Mesenchymal stem cell (in vitro differentiated cells and primary cell): ENCODE results near the gene ABHD12B.

Source experiments
- DNase-seq: peaks from one replicate; pipeline ENCODE4 v3.0.0-alpha.2; 2013
- H2AFZ ChIP-seq: one replicate; pipeline ENCODE4 v1.6.1; 2013; ENCODE audit warnings: low read depth, mild to moderate bottlenecking, control low read depth, inconsistent platforms, low read length, moderate library complexity
- H2AK5ac ChIP-seq: 2 replicates; pipeline ENCODE4 v1.6.1; 2013; ENCODE audit warnings: low read length, moderate library complexity, mild to moderate bottlenecking, inconsistent platforms; ENCODE audit not compliant: severe bottlenecking
- H2BK120ac ChIP-seq: one replicate; pipeline ENCODE4 v1.6.1; 2013; ENCODE audit warnings: low read depth, mild to moderate bottlenecking, inconsistent platforms, low read length, moderate library complexity
- H2BK12ac ChIP-seq, 2 experiments: one replicate each; pipeline ENCODE4 v1.6.1; 2013; ENCODE audit warnings: inconsistent platforms in 2 of 2, low read length in 2 of 2, mild to moderate bottlenecking in 2 of 2, moderate library complexity in 2 of 2, control low read depth in 1 of 2
- H2BK15ac ChIP-seq: one replicate; pipeline ENCODE4 v1.6.1; 2013; ENCODE audit warnings: mild to moderate bottlenecking, low read depth, inconsistent platforms; ENCODE audit not compliant: poor library complexity, severe bottlenecking
- H2BK5ac ChIP-seq: 2 replicates; pipeline ENCODE4 v1.6.1; 2013; ENCODE audit warnings: low read depth, mild to moderate bottlenecking, low read length, control low read depth, inconsistent platforms; ENCODE audit not compliant: poor library complexity, severe bottlenecking
- H3K14ac ChIP-seq, 2 experiments: one replicate each; pipeline ENCODE4 v1.6.1; 2013; ENCODE audit warnings: inconsistent platforms in 2 of 2, low read length in 2 of 2, control low read depth in 1 of 2, mild to moderate bottlenecking in 1 of 2, moderate library complexity in 1 of 2
- H3K18ac ChIP-seq, 2 experiments: one replicate each; pipeline ENCODE4 v1.6.1; 2013; ENCODE audit warnings: inconsistent platforms in 2 of 2, low read length in 2 of 2, control low read depth in 1 of 2, low read depth in 1 of 2, mild to moderate bottlenecking in 1 of 2
- H3K23ac ChIP-seq, 2 experiments: one replicate each; pipeline ENCODE4 v1.6.1; 2013; ENCODE audit warnings: inconsistent platforms in 2 of 2, low read length in 2 of 2, mild to moderate bottlenecking in 2 of 2, moderate library complexity in 2 of 2, control low read depth in 1 of 2
- H3K27ac ChIP-seq: 2 replicates; pipeline ENCODE4 v1.5.1; 2013; ENCODE audit warnings: mild to moderate bottlenecking, moderate library complexity, low read length, control low read depth, inconsistent platforms; ENCODE audit not compliant: poor library complexity, severe bottlenecking
- H3K27me3 ChIP-seq, 2 experiments: 2 replicates each; pipeline versions ENCODE4 v1.6.1 to v1.7.0; 2013; ENCODE audit warnings: low read length in 2 of 2, mild to moderate bottlenecking in 2 of 2, moderate library complexity in 2 of 2, control low read depth in 1 of 2, inconsistent platforms in 1 of 2; ENCODE audit not compliant: control insufficient read depth in 1 of 2, insufficient read depth in 1 of 2
- H3K36me3 ChIP-seq, 2 experiments: 2 replicates each; pipeline versions ENCODE4 v1.6.1 to v1.7.0; 2013; ENCODE audit warnings: low read length in 2 of 2, control low read depth in 1 of 2, inconsistent platforms in 1 of 2, low read depth in 1 of 2, mild to moderate bottlenecking in 1 of 2; ENCODE audit not compliant: insufficient read depth in 2 of 2, control insufficient read depth in 1 of 2
- H3K4ac ChIP-seq, 2 experiments: one replicate each; pipeline ENCODE4 v1.6.1; 2013; ENCODE audit warnings: inconsistent platforms in 2 of 2, low read length in 2 of 2, mild to moderate bottlenecking in 2 of 2, moderate library complexity in 2 of 2, control low read depth in 1 of 2, low read depth in 1 of 2
- H3K4me1 ChIP-seq: 2 replicates; pipeline ENCODE4 v1.6.1; 2013; ENCODE audit warnings: low read depth, low read length, control low read depth; ENCODE audit not compliant: control insufficient read depth, insufficient read depth
- H3K4me2 ChIP-seq: 2 replicates; pipeline ENCODE4 v1.6.1; 2013; ENCODE audit warnings: low read length, mild to moderate bottlenecking, inconsistent platforms; ENCODE audit not compliant: poor library complexity, severe bottlenecking
- H3K4me3 ChIP-seq, 2 experiments: 2 replicates each; pipeline versions ENCODE4 v1.5.1 to v1.7.0; 2013; ENCODE audit warnings: low read length in 2 of 2, mild to moderate bottlenecking in 2 of 2, control low read depth in 1 of 2, low read depth in 1 of 2; ENCODE audit not compliant: insufficient read depth in 1 of 2
- H3K79me1 ChIP-seq: replicated peaks from 2 replicates; pipeline ENCODE4 v1.6.1; 2013; ENCODE audit warnings: mild to moderate bottlenecking, control low read depth, low read length, inconsistent platforms; ENCODE audit not compliant: poor library complexity, severe bottlenecking
- H3K9ac ChIP-seq: 2 replicates; pipeline ENCODE4 v1.7.0; 2013; ENCODE audit warnings: mild to moderate bottlenecking, low read length, moderate library complexity
- H3K9me3 ChIP-seq: 2 replicates; pipeline ENCODE4 v1.7.0; 2013; ENCODE audit warnings: mild to moderate bottlenecking, low read length; ENCODE audit not compliant: control insufficient read depth
- H4K8ac ChIP-seq: one replicate; pipeline ENCODE4 v1.6.1; 2013; ENCODE audit warnings: inconsistent platforms, mild to moderate bottlenecking, low read length, moderate library complexity
- H4K91ac ChIP-seq: one replicate; pipeline ENCODE4 v1.6.1; 2013; ENCODE audit warnings: mild to moderate bottlenecking, low read length, inconsistent platforms
- WGBS: methylation state at CpG from one replicate; pipeline ENCODE4 v1.1.7; 2013; ENCODE audit warnings: mixed read lengths; 5-methylcytosine and 5-hydroxymethylcytosine counted together

ABHD12B gene

DNA sequence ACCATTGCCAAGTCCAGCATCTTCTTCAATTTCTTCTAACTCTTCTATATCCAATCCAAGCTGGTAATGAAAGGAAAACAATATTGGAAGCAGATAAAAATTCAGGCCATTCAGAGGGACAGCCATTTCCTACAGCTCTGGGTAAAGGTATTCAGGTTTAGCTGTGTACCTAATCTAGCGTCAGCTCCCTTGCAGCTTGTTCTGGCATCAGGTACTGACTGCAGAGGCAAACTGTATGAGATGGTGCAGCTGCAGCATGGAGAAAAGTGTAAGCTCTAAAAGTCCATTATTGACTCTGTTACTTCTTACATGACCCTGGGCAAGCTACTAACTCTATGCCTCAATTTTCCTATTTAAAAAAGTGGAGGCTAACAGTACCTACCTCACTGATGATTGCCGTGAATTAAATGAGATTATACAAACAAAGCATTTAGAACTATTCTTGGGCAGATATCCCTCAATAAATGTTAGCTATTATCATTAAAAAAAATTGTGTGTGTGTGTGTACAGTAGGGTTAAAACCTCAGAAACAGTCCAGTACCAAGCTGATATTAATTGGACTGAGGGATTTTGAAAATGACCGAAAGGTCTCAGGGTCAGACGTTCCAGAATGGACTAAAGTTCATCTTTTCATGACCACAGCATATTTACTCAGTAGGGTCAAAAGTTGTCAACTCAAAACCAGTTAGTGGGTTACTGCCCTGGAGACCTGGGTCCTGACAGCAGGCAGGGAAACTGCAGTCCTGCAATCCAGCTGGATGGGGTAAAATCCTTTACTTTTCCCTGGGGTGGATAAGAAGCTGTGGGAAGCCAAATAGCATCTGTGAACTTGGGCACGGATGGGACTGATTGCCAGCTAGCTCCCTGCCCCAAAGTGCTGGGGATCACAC, 63.5 kb downstream of the ABHD12B start:
- no peak overlapping the region for H2BK15ac ChIP-seq
- no peak overlapping the region for H3K14ac ChIP-seq
- peaks cover 5 to 53% of the 10 kb centered on the region in 2 experiments for H3K36me3 ChIP-seq
- H3K27me3 ChIP-seq = no peaks in the 10 kb centered on the region
- no peak overlapping the region for H2AFZ ChIP-seq
- no peak overlapping the region for H2BK12ac ChIP-seq
- H3K4me3 ChIP-seq = no peak overlapping the region
- no peak overlapping the region for H2BK120ac ChIP-seq
- 65% methylated on average over 4 of the region's 5 CpGs for WGBS
- no peak overlapping the region for H3K4me2 ChIP-seq
- H3K4ac ChIP-seq = no peak overlapping the region
- H3K79me1 ChIP-seq = peaks cover 7% of the 10 kb centered on the region
- no peak overlapping the region for H3K23ac ChIP-seq
- H3K9me3 ChIP-seq = no peaks in the 10 kb centered on the region
- no peak overlapping the region for H2AK5ac ChIP-seq
- H2BK5ac ChIP-seq = no peak overlapping the region
- H3K18ac ChIP-seq = peak overlapping the region in 1 of 2 experiments; percentile 48
- H4K8ac ChIP-seq = no peak overlapping the region
- no peak overlapping the region for H3K27ac ChIP-seq
- H3K9ac ChIP-seq = no peak overlapping the region
- H4K91ac ChIP-seq = no peak overlapping the region
- peaks cover 5% of the 10 kb centered on the region for H3K4me1 ChIP-seq
- no peak for DNase-seq

DNA sequence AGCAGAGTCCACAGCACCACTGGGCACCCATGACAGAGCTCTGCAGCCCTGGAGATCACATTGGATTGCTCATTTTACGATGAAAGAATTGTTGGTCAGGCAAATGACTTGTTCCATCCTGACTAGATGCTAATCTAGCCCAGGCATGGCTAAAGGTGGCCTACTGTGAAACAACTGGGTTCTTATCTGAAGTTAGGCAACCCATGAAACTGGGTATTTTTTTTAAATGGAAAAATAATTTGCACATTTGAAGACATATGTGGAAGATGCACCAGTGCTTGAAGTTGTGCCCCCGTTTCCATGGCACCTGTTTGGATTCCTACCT, 64.1 kb downstream of the ABHD12B start:
- Histone ChIP-seq H3K23ac (no peak overlapping the region), H2AK5ac (no peak overlapping the region), H2BK15ac (no peak overlapping the region), H3K4ac (no peak overlapping the region), H3K4me3 (no peak overlapping the region), H2BK12ac (no peak overlapping the region), H2AFZ (no peak overlapping the region), H3K4me2 (no peak overlapping the region), H3K14ac (no peak overlapping the region), H3K36me3 (peaks cover 5 to 47% of the 10 kb centered on the region in 2 experiments), H3K4me1 (peaks cover 5% of the 10 kb centered on the region), H3K79me1 (peaks cover 8% of the 10 kb centered on the region), H4K8ac (no peak overlapping the region), H4K91ac (no peak overlapping the region), H3K18ac (peak overlapping the region in 1 of 2 experiments; percentile 48), H3K27me3 (no peaks in the 10 kb centered on the region), H2BK5ac (no peak overlapping the region), H3K9ac (no peak overlapping the region), H2BK120ac (no peak overlapping the region), H3K27ac (no peak overlapping the region), H3K9me3 (no peaks in the 10 kb centered on the region)
- WGBS = 50% methylated on average over 2 of the region's 2 CpGs
- no peak for DNase-seq

DNA sequence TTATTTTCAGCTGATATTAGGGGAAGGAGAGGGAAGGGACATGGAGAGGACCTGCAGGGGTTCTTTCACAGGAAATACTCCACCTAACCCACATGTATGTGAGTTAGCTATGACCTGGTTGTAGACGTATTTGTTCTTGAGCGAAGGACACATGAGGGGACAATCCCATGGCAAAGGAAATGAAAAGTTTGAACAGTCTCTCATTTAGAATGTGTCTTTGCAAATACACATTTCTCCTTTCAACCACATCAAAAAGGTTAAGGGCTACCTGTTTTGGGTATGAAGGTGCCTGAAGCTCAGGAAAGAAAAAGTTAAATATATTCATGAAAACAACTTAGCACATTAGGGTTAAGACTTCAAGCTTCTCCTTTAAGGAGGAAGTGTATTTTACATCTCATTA, 65.0 kb downstream of the ABHD12B start:
- no peaks in the 10 kb centered on the region for H3K27me3 ChIP-seq
- no peak overlapping the region for H2BK5ac ChIP-seq
- peak overlapping the region; percentile 26 for H3K9ac ChIP-seq
- peaks cover 2 to 41% of the 10 kb centered on the region in 2 experiments for H3K36me3 ChIP-seq
- no CpG with 5 or more reads among the region's 2 CpGs for WGBS
- H3K23ac ChIP-seq = no peak overlapping the region
- no peak overlapping the region for H3K27ac ChIP-seq
- H2AK5ac ChIP-seq = no peak overlapping the region
- peaks cover 5% of the 10 kb centered on the region for H3K4me1 ChIP-seq
- H2BK15ac ChIP-seq = no peak overlapping the region
- H4K91ac ChIP-seq = no peak overlapping the region
- no peak overlapping the region for H3K4me3 ChIP-seq
- H2AFZ ChIP-seq = no peak overlapping the region
- no peaks in the 10 kb centered on the region for H3K9me3 ChIP-seq
- H3K18ac ChIP-seq = no peak overlapping the region
- DNase-seq = no peak
- no peak overlapping the region for H2BK12ac ChIP-seq
- H3K79me1 ChIP-seq = peaks cover 8% of the 10 kb centered on the region
- H3K4ac ChIP-seq = no peak overlapping the region
- H3K14ac ChIP-seq = no peak overlapping the region
- no peak overlapping the region for H4K8ac ChIP-seq
- no peak overlapping the region for H2BK120ac ChIP-seq
- H3K4me2 ChIP-seq = no peak overlapping the region

DNA sequence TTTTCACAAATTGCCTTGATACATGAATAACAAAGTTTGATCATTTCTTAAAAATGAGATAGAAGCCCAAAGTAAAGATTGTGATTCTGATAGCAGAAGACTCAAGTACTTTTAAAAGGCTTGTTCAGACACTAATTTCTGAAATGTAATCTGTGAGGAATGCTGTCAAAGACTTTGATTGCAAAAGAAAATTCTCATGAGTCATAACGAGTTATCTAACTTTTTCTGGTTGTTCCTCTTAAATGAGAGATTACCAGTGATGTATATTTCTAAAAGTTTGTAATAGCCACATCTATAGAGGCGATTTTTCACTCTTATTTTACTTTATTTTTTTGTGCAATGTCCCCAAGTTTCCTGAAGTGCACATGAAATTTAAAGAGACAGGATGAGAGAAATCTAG, 65.5 kb downstream of the ABHD12B start:
- Histone ChIP-seq H3K9me3 (no peaks in the 10 kb centered on the region), H3K4me2 (no peak overlapping the region), H3K79me1 (peaks cover 8% of the 10 kb centered on the region), H2BK5ac (no peak overlapping the region), H3K23ac (no peak overlapping the region), H2AK5ac (no peak overlapping the region), H3K4me1 (peaks cover 5% of the 10 kb centered on the region), H2AFZ (no peak overlapping the region), H3K18ac (no peak overlapping the region), H2BK15ac (no peak overlapping the region), H3K36me3 (peaks cover 2 to 41% of the 10 kb centered on the region in 2 experiments), H2BK12ac (no peak overlapping the region), H4K8ac (no peak overlapping the region), H3K9ac (peak overlapping the region; percentile 26), H3K27ac (no peak overlapping the region), H3K4ac (no peak overlapping the region), H3K4me3 (no peak overlapping the region), H3K27me3 (no peaks in the 10 kb centered on the region), H4K91ac (no peak overlapping the region), H3K14ac (no peak overlapping the region), H2BK120ac (no peak overlapping the region)
- DNase-seq = peak; percentile 68
- WGBS = 33% methylated on average over 1 of the region's 2 CpGs
